Transverse colon (tissue), 4 donors: Measurements from ENCODE around the gene C3orf20.

Experiments used
- CTCF ChIP-seq, 5 experiments: fragments of 200-600 bp in 3 of 5; fragments of 450-650 bp in 2 of 5; sonication (generic) in 3 of 5; IDR thresholded peaks; 1 replicate in 2 of 5; 2 replicates in 3 of 5; pipeline ENCODE4 v1.5.1; 2016 to 2017; ENCODE audit warnings: antibody characterized with exemption in 5 of 5, inconsistent platforms in 3 of 5, mild to moderate bottlenecking in 2 of 5, moderate library complexity in 1 of 5
- POLR2A ChIP-seq: fragments of 450-650 bp; IDR thresholded peaks from one replicate; pipeline ENCODE4 v1.6.1; 2016; ENCODE audit warnings: antibody characterized with exemption, mild to moderate bottlenecking, moderate library complexity
- POLR2AphosphoS5 ChIP-seq, 3 donors: sonication (generic); formaldehyde crosslinking; IDR thresholded peaks; one replicate each; pipeline ENCODE4 v1.6.1; 2016; ENCODE audit warnings: antibody characterized with exemption in 3 of 3

- TF ChIP-seq POLR2AphosphoS5 (IDR thresholded peaks at IDR 0.05), result no peak
- TF ChIP-seq POLR2A, result no peak
- TF ChIP-seq CTCF (IDR thresholded peaks at IDR 0.05), result no peak
These were observed 126.9 kb downstream of the C3orf20 start for GRCh38 chr3:14801668-14802380.
